Sciatic nerve (tissue), 2 donors: ENCODE data around the gene UNC13B. TPM values are rescaled to one million over a fixed set of nuclear protein-coding genes. Genes with fewer than 3 reads are reported as not detected.

Experiments used
- ATAC-seq: fragments of 200-7000 bp; cut with Tn5 transposase; one replicate; pipeline ENCODE4 v1.9.1; 2020; ENCODE audit warnings: mild to moderate bottlenecking, moderate library complexity
- DNase-seq: peaks from one replicate; pipeline ENCODE4 v3.0.0-alpha.2; 2020; ENCODE audit warnings: low spot score
- intact Hi-C: fragments of 100-400 bp; cut with DNase I; formaldehyde crosslinking; loops from one replicate; pipeline ENCODE4 v1.14.2; 2022
- total RNA-seq: library from RNA; stranded (reverse); fragmentation: NEBNext Ultra II Directional; extraction: Animal tissue kit (Norgen Biotek cat#: 25700); gene quantifications from one replicate; pipeline ENCODE4 v1.2.1, GENCODE V29; 2021
- donor health status: DM: no; HTN: no; CAD: no.
- donor health status: DM: no; HTN: no; CAD: no.

The UNC13B gene
- total RNA-seq, 1 donor from 2014 or later, result 36.2 TPM

DNA sequence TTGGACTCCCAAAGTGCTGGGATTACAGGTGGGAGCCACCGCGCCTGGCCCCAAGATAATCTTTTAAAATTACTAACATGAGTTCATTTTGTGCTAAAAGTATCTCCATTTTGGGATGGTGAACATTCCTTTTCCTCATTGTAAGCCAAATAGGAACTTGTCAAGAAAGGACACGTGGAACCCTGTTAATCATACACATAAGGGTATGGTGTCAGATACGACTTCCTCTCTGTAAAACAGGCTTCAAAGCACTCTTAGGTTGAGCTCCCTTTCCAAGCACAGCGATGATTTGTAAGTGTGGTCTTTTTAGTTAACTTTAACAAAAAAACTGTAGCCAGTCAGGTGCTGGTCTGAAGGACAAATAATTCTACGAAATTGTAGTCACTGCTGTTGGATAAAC lies 132.7 kb downstream of the UNC13B start:
- intact Hi-C loops, result no loop called here
- ATAC-seq, result no peak
- DNase-seq, result no peak

DNA sequence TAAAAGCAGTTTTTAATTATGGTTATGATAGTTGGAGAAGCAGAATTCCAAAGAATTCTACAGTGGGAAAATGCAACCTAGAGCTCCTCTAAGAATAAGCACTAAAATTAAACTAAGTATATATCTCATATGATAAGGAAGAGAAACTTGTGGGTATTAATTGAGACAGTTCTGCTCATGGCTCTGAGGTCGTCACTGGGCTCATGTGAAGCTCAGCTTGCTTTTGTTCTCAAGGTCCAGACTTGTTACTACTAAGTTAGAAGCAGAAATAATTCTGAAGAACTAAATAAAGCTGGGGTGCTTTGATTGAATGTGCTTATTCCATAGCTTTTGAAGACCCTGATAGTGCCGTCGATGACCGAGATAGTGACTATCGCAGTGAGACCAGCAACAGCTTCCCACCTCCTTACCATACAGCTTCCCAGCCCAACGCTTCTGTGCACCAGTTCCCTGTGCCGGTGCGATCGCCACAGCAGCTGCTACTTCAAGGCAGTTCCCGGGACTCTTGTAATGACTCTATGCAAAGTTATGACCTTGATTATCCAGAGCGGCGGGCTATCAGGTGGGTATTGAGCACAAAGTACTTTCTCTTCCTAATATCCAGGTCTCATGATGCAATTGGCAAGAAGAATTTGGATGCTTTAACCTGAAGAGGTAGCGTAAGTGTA lies 133.7 kb downstream of the UNC13B start:
- intact Hi-C loops, result no loop called here
- ATAC-seq, result no peak
- DNase-seq, result no peak

DNA sequence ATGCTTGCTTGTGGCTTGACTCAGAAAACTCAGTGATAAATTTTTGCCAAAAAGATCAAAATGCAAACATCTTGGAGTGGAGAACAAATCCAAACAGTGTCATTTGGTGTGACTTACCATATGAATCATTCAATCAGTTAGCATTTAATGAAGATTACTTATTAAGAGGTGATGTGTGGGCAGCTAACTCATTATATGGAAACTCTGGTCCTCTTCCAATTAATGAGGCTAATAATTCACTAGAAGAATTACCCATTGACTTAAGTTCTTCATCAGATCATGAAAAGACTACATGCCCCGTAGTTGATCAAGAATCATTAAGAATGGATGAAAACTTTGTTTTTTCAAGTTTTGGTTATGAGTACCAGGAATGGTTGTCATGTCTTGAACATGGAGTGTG lies 141.8 kb downstream of the UNC13B start:
- ATAC-seq (no peak), DNase-seq (no peak)
- intact Hi-C loops, result no loop called here

DNA sequence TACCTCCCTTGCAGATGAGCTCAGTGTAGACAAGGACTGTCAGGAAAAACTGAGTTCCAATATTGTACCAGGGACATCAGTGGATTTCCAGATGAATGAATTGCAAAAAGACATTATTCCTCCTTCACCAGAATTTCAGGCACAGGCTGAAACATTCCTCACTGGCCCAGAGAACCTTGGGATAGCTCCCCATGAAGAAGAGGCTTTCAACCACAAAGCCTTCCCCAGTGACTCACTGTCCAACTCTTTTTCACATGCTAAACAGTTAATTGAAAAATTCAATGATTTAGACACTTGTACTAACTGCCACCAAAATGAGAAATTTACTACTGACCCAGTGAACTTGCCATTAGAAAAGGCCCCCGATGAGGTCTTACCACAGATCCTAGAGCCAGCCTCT lies 144.5 kb downstream of the UNC13B start:
- no peak for DNase-seq

DNA sequence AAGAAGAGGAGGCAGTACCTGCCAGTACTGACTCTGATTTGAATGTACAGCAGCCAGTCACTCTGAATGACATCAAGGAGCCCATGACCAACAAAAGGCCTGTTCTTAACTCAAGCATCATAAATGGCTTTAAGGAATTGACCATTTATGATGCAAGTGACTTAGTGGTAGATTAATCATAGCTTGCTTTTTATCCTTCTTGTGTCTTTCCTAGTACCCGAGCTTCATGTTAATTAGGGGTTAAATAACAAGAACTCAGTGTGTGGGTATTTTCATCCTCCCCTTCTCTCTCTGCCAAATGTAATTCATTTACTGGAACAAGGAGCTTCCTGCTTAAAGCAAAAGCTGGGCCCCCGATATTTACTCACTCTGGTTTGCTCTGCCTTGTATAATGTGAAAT lies 146.5 kb downstream of the UNC13B start:
- ATAC-seq (no peak), DNase-seq (no peak)
- intact Hi-C loops, result no loop called here

More for the DNA sequence above, 144.5 kb downstream of the UNC13B start:
- intact Hi-C loops, result no loop called here
- ATAC-seq, result no peak

DNA sequence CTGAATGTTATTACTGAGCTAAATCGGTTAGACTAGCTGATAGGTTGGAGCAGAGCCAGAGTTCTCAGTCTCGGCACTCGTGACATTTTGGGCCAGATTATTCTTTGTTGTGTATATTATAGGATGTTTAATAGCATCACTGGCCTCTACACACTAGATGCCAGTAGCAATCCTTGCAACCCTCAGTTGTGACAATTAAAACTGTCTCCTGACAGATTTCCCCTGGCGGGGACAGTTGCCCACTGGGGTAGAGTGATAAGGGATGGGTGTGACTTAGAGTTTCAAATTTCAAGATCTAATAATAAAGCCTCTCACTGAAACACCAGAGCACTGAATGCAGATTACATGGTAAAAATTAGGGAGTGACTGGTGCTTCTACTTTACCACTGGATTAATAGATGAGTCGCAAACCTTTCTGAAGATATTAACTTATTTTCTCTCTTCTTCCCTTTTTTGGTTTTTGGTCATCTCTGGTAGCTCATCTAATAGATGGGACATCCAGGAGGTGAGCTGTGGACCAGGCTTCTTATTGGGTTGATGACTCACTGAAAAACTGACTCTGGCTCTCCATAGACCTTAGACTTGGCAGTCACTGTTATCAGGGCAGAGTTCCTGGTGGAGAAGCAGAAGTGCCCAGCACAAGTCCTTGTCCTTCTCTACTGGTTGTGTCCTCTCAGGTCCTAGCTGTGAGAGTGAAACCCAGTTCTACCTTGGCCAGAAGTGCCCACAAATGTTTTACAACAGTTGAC lies 150.3 kb downstream of the UNC13B start:
- peak; percentile 50 for ATAC-seq
- no peak for DNase-seq
- intact Hi-C loops, result no loop called here

DNA sequence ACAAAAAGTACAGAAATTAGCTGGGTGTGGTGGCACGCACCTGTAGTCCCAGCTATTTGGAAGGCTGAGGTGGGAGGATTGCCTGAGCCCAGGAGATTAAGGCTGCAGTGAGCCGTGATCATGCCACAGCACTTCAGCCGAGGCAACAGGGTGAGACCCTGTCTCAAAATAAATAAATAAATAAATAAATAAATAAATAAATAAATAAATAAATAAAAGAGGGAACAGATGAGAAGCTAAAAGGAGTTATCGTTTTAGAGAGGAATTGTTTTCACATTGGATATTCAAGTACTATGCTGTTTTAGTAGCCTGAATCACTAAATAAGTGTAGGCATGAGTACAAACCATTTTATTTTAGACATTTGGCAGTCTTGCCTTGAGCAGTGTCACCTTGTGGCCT lies 151.7 kb downstream of the UNC13B start:
- ATAC-seq (no peak), DNase-seq (no peak)
- intact Hi-C loops, result no loop called here

DNA sequence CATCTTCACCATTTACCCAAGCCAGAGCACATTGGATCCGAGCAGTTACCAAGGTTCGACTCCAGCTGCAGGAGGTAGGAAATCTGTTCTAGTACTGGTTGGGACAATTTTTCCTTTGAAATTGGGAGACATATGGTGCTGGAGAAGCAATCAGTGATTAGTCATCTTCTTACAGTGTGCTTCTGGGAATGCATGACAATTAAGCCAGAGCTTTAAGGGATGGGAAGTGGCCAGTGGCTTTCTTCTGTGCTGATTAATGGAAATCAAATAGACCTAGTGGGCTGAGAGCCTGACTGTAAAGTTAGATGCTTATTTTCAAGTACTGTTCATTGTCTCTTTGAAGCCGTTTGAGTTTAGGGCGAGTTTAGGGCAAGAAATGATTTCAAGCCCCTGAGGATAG lies 152.1 kb downstream of the UNC13B start:
- intact Hi-C loops, result no loop called here

DNA sequence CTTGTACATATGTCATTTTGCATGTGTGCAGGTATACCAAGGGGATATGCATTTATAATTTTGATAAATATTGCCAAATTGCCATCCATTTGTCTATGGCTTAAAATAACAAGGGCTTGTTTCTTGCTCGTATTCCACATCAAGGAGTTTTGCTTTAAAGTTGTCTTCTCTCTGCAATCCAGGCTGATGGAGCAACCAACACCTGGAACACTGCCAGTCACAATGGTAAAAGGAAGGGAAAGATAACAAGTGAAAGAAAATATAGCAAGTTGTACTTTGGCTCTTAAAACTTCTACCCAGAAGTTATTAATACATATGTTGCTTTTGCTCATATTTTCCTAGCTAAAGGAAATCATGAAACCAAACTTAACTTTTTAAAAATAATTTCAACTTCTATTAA lies 156.9 kb downstream of the UNC13B start:
- intact Hi-C loops, result no loop called here
- DNase-seq, result no peak
- ATAC-seq, result no peak

More for the DNA sequence above, 152.1 kb downstream of the UNC13B start:
- DNase-seq, result no peak
- ATAC-seq, result no peak

DNA sequence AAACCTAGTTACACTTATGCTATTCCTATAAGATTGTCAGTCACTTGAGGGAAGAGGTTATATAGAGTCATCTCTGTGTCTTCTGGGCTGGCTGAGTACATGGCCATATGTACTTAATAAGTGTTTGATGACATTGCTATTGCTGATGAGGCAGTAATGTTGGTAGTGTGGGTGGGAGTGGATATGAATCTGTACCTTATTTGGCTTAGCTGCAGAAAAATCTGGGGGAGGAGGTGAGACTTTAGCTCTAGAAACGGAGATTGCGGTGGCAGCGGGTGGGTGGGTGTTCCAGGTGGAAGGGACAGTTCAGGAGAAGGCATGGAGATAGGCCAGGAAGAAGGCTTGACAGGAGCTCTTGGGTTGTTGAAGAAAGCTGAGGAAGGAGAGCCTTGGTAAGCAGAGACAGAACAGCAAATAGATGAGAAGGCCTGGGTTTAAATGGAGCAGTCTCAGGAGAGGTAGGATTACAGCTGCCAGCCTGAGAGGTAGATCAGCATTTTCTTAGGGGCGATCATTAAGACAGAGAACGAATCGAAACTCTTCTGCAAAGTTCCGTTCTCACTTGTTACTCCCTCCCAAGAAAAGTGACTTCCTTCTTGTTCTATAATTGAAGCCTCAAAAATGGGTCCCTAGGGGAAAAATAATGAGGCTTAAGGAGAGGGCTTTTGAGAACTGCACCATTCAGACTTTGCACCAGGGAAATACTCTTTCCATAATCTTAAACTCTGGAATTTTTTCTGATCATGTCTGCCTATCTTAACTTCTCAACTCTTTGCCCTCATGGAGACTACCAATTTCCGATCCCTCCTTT lies 160.5 kb downstream of the UNC13B start:
- ATAC-seq (no peak), DNase-seq (no peak)
- intact Hi-C loops, result no loop called here

DNA sequence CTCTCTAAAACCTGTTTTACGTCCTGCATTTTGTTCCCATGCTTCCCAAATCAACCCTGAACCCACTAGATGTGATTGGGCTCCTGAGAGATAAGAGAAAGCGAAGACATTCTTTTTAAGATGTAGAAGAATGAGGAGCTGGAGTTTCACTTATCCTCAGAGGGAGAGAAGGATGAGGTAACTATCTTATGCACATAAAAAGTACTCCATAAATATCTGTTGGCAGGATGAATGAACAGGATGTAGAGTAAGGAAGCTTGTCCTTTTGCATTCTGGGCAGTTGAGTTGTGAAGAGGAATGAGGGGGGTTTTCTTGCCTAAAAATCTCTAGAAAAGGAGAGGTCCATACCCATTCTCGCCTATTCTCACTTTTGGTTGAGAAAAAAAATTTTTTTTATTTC lies 163.2 kb downstream of the UNC13B start:
- ATAC-seq, result no peak
- DNase-seq, result no peak
- intact Hi-C loops, result no loop called here

DNA sequence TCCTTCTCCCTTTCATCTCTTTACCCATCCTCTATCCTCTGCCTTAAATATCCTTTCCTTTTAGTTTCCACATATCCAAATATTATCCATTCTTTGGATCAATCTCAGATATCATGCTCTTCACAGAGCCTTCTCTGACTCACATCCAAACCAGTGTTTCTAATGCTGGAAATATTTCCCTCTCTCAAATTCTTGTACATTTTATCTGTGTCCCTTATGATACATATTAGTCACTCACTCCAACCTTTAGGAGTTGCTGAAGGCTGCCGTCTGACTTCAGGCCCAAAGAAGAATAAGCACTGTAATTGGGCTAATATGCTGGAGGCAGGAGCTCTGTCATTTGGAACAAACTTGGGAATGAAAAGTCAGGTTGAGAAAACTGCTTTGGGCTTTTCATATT lies 171.7 kb downstream of the UNC13B start:
- ATAC-seq (no peak), DNase-seq (no peak)
- intact Hi-C loops, result no loop called here

DNA sequence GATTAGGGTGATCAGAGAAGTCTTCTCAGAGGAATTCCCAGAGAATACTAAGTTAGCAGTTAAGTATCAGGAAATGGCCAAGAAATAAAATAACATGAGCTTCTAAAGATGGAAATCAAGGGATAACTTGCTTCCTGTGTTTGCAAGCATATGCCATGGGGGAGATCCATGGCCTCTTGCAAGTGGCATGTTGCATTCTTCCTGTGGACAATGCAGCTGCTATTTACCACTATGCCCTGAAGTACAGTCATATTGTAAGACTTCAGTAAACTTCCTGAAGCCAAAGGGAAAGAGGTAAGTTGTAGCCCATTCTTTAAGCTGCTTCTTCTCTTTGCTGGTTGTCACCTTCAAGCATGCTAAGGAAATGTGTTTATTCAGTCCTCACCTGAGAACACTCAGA lies 173.4 kb downstream of the UNC13B start:
- DNase-seq (no peak), ATAC-seq (no peak)
- intact Hi-C loops, result no loop called here

DNA sequence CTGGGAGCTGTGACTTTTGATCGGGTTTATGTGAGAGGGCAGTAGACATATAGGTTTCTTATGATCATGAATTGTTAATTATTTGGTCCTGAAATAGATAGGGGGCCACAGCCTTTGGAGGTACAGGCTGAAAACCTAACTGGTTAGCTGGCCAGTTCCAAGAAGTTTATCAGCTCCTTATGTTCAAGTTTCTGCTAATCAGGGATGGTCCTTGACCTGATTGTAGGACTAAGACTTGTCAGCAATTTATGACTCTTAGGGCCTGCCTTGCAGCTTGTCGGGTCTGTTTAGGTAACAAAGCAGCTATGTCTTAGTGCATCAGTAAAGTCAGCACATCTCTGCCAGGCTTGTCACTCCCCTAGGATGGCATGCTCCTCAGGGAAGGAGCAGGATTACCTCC lies 176.3 kb downstream of the UNC13B start:
- intact Hi-C loops, result no loop called here
- DNase-seq (no peak), ATAC-seq (no peak)

DNA sequence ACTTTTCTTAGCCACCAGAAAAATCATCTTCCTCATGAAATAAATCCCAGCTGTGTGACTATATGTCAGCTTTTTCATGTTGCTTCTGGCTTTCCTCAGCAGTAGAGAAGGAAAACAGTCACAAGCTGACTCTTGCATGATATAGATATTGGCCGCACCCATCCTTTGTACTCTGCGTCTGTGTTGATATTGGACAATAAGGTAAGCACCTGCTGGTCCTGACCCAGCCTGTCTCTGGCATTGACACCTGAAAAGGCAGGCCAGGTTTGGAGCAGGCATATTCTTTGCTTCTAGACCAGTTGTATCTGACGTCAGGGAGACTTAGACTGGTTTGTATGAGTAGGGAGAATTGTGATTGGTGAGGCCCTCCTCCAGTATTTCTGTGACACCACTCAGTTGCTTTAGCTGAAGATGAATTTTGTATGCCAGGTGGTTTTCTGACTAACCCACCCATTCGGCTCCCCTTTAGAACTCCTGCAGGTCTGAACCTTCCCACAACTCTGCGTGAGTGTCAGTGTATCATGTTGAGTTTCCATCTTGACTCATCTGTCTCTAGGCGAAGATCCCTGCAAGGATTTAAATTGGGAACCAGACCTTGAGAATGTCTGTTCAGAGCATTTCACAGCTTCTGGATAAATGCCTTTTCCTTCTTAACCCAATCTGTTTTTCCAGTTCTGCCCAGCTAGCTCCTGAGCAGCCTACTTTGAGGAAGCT lies 176.9 kb downstream of the UNC13B start:
- intact Hi-C loops, result no loop called here
- no peak for DNase-seq
- no peak for ATAC-seq

DNA sequence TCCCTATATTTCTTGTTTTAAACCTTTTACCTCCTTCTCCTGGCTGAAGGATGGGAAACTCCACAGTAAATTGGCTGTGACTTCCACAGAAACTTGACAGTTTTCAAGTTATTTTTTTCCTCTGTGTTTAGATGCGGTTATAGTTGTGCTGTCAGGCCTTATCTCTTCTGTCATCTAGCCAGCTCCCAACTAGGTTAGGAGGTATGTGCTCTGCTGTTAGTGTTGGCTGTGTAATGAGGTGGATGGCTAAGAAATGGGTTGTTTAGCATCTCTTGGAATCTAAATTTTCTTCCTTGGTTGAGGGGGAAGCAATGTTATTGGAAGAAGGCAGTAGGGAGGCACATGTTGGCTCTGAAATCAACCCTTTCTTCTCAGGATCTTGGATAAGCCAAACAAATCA lies 178.2 kb downstream of the UNC13B start:
- ATAC-seq, result no peak
- intact Hi-C loops, result no loop called here

DNA sequence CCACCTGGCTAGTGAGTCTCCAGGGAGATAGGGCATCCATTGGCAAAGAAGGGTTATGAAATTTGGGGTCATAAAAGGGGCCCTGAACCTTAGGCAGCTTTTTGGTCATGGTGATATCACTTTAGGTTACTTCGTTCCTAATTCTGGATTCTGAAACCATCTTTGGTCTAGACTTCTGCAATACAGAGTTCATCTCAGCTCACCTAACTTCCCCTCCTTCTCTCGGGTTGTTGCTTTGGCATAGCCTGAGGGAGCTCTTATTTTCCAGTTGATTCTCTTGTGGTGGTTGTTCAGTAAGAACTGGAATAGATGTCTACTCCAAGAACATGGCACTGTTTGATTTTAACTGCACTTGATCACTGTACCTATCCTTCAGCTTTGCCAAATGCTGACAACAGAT lies 179.2 kb downstream of the UNC13B start:
- intact Hi-C loops, result no loop called here
- ATAC-seq (no peak), DNase-seq (no peak)

More for the DNA sequence above, 178.2 kb downstream of the UNC13B start:
- DNase-seq, result no peak

DNA sequence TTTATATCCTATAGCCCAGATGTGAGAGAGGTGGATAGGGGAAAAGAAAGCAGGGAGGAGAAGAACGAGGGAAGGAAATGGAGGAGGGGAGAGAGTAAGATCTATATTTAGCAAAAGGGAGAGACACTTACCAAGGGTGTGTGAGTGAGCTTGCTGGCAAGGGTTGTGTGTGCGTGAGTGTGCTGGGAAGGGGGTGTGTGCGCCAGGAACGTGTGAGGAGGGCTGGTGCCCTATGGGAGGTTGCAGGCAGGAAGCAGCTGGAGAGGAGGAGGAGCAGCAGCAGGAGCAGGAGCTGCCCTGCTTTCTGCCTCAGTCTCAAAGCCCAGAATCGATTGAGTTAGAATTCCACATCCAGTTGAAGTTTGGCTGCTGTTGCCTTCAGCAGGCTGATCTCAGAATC lies 179.8 kb downstream of the UNC13B start:
- intact Hi-C loops, result no loop called here
- ATAC-seq (peak; percentile 95), DNase-seq (peak; percentile 63)

DNA sequence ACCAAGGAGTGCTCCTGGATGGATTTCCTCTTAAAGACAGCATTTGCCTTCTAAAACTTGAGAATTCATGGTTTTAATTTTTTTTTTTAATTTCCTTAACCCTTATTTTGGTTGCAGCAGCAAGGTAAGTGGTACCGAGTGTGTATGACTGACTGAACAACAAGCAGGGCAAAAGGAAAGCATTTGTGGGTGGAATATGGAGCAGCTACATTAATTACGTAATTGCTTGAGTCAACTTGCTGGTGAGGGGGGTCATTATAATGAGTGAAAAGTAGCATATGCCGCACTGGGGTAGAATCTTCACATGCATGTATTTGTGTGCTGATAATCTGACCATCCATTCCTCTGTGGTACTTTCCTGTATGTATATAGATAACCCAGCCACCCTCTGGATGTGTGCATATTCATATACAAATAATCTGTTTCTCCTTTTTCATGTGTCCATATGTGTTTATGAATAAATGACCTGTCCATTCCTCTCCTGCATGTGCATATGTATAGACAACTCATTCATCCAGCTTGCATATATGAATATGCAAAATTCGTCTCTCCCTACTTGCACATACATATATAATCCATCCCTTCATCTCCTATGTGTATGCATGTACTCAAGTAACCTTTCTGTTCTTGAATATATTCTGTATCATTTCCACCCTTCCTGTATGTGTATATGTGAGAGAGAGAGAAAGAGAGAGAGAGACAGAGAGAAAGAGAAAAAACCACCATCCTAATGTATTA lies 180.6 kb downstream of the UNC13B start:
- DNase-seq (no peak), ATAC-seq (no peak)
- intact Hi-C loops, result no loop called here
